Tibial nerve (tissue), 4 donors: Measurements from ENCODE around the gene ARID3A. TPM values are rescaled to one million over a fixed set of nuclear protein-coding genes. Genes with fewer than 3 reads are reported as not detected.
"Not testable (repeated sequence)": the region's sequence is repeated elsewhere in the genome, so short reads cannot be mapped to it uniquely, and the experiment has no call there.

Experiments used
- DNase-seq, 2 donors: peaks; one replicate each; pipeline ENCODE4 v3.0.0-alpha.2; 2019; ENCODE audit warnings: low spot score in 2 of 2
- H3K27ac ChIP-seq, 4 donors: fragments of 200-600 bp; sonication (generic) in 3 of 4; one replicate each; pipeline ENCODE4 v1.5.1; 2017 to 2019; ENCODE audit warnings: mild to moderate bottlenecking in 1 of 4
- H3K27me3 ChIP-seq, 2 donors: fragments of 200-600 bp; sonication (generic) in 1 of 2; one replicate each; pipeline versions ENCODE4 v1.5.1 to v1.6.0; 2017 to 2019
- H3K36me3 ChIP-seq, 3 donors: fragments of 200-600 bp; sonication (generic); one replicate each; pipeline ENCODE4 v1.5.1; 2018 to 2019
- H3K4me1 ChIP-seq, 4 donors: fragments of 200-600 bp; sonication (generic) in 3 of 4; one replicate each; pipeline ENCODE4 v1.5.1; 2017 to 2019
- H3K4me3 ChIP-seq, 4 donors: fragments of 200-600 bp; sonication (generic) in 3 of 4; one replicate each; pipeline ENCODE4 v1.5.1; 2017 to 2019; ENCODE audit warnings: mild to moderate bottlenecking in 1 of 4, moderate library complexity in 1 of 4
- H3K9me3 ChIP-seq, 4 donors: fragments of 200-600 bp; sonication (generic) in 3 of 4; one replicate each; pipeline ENCODE4 v1.5.1; 2017 to 2019
- CTCF ChIP-seq, 5 experiments: fragments of 200-600 bp in 3 of 5; fragments of 450-650 bp in 2 of 5; sonication (generic) in 3 of 5; IDR thresholded peaks; one replicate each; pipeline ENCODE4 v1.5.1; 2016 to 2019; ENCODE audit warnings: antibody characterized with exemption in 5 of 5, mild to moderate bottlenecking in 3 of 5, moderate library complexity in 2 of 5
- EP300 ChIP-seq, 2 donors: sonication (generic); formaldehyde crosslinking; IDR thresholded peaks; one replicate each; pipeline ENCODE4 v1.6.1; 2017; ENCODE audit warnings: antibody characterized with exemption in 2 of 2, mild to moderate bottlenecking in 1 of 2
- POLR2A ChIP-seq, 2 donors: fragments of 450-650 bp; IDR thresholded peaks; one replicate each; pipeline ENCODE4 v1.6.1; 2017; ENCODE audit warnings: antibody characterized with exemption in 2 of 2, mild to moderate bottlenecking in 2 of 2, moderate library complexity in 2 of 2
- WGBS, 2 donors: methylation state at CpG; one replicate each; pipeline ENCODE4 v1.1.5; 2018; 5-methylcytosine and 5-hydroxymethylcytosine counted together
- total RNA-seq, 4 donors: library from RNA; depleted of rRNA; stranded (reverse); fragments of >200 nt; gene quantifications; one replicate each; pipeline ENCODE4 v1.1.0, GENCODE V29; 2016

The ARID3A gene
- total RNA-seq, 4 donors from 2014 or later, result 8.1 to 15.3 (median 12.5) TPM

DNA sequence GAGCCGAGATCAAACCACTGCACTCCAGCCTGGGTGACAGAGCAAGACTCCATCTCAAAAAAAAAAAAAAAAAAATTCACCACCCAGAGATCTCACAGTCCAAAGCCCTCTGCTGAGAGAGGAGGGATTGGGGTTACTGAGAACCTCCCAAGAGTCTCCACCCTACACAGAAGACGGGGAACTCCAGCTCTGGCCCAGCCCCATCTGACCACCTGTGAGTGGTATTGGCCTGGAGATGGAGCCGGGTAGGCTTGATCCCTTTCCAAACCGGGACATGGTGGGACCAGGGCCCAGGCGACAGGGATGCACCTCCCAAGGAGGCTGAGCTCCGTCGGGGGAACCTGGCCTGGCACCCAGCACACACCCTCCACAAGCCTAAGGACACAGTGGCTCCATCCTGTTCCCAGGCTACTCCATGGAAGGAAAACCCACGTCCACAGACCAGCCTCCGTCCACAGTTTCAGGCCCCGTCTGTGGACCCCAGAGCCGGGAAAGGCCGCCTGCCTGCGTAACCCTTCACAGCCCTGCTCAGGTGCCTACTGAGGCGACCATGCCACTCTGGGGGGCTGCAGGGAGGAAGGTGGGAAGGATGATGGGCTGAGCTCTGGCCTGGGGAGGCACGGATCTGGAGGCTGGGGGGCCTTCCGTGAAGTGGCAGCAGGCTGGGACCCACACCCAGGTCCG lies 93.2 kb downstream of the ARID3A start:
- H3K9me3 ChIP-seq, result no peaks in the 10 kb centered on the region
- H3K27me3 ChIP-seq, result no peaks in the 10 kb centered on the region
- peaks cover 0 to 85% (median 61%) of the 10 kb centered on the region in 4 donors for H3K4me1 ChIP-seq
- TF ChIP-seq POLR2A (IDR thresholded peaks at IDR 0.05) (no peak), CTCF (IDR thresholded peaks at IDR 0.05) (no peak), EP300 (IDR thresholded peaks at IDR 0.05) (no peak)
- 36 to 40% methylated on average over 6 to 17 of the region's 17 CpGs for WGBS, 2 donors
- H3K36me3 ChIP-seq, result peaks cover 0 to 7% (median 0%) of the 10 kb centered on the region in 3 donors
- H3K4me3 ChIP-seq, result peak overlapping the region in 3 of 4 donors; percentile 69 to 95 (median 84)
- H3K27ac ChIP-seq, result peak overlapping the region in 3 of 4 donors; percentile 47 to 96 (median 96)
- no peak for DNase-seq

- TF ChIP-seq EP300 (IDR thresholded peaks at IDR 0.05) (no peak), CTCF (IDR thresholded peaks at IDR 0.05) (no peak), POLR2A (IDR thresholded peaks at IDR 0.05) (no peak)
- H3K4me1 ChIP-seq, result peaks cover 0 to 80% (median 61%) of the 10 kb centered on the region in 4 donors
- H3K9me3 ChIP-seq, result no peaks in the 10 kb centered on the region
- peak overlapping the region; percentile 47 to 96 (median 93) for H3K27ac ChIP-seq
- no peaks in the 10 kb centered on the region for H3K27me3 ChIP-seq
- H3K36me3 ChIP-seq, result peaks cover 0 to 2% (median 0%) of the 10 kb centered on the region in 3 donors
- 69 to 77% methylated on average over 11 to 13 of the region's 18 CpGs for WGBS, 2 donors
- no peak for DNase-seq
- H3K4me3 ChIP-seq, result peak overlapping the region; percentile 69 to 98 (median 90)
Measured at GRCh38 chr19:1019616-1019961, 93.8 kb downstream of the ARID3A start.

- Histone ChIP-seq H3K4me3 (peak overlapping the region; percentile 69 to 98 (median 90)), H3K27ac (peak overlapping the region; percentile 90 to 96 (median 94)), H3K4me1 (peaks cover 0 to 73% (median 56%) of the 10 kb centered on the region in 4 donors), H3K36me3 (no peaks in the 10 kb centered on the region), H3K9me3 (no peaks in the 10 kb centered on the region), H3K27me3 (no peaks in the 10 kb centered on the region)
- TF ChIP-seq EP300 (IDR thresholded peaks at IDR 0.05), result no peak
- no peak for TF ChIP-seq POLR2A (IDR thresholded peaks at IDR 0.05)
- TF ChIP-seq CTCF (IDR thresholded peaks at IDR 0.05), result no peak
- no peak for DNase-seq
- WGBS, 2 donors, result 2% methylated on average over 31 to 60 of the region's 60 CpGs
Measured at GRCh38 chr19:1019980-1020867, 94.4 kb downstream of the ARID3A start.

DNA sequence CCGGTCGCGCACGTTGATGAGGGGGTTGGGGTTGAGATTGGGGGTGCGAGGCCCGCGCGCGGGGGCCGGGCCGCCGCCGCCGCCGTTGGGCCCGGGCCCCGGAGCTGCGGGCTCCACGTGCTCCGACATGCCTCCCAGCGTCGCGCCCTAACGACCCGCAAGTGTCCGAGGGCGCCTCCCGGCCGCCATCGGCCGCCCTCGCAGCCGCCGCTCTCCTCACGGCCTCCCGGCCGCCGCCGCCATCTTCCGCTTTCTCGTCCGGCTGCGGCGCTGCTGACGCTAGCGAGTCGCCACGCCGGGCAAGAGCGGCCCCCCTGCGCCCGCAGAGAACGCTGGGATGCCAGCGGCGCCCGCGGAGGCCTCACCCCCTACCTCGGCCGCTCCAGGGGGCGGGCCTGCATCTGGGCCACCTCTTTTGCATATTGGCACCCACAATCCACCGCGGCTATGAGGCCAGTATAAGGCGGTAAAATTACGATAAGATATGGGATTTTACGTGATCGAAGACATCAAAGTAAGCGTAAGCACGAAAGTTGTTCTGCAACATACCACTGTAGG lies 95.1 kb downstream of the ARID3A start, which contains the start of gene TMEM259:
TMEM259 (minus strand) TSS at position 256 of the 558 bp plus-strand sequence; CDS start at position 129, 127 bp downstream.
- TF ChIP-seq POLR2A (IDR thresholded peaks at IDR 0.05) (peak in 1 of 2 donors; percentile 78), EP300 (IDR thresholded peaks at IDR 0.05) (no peak), CTCF (IDR thresholded peaks at IDR 0.05) (peak in 1 of 5 experiments; percentile 28)
- Histone ChIP-seq H3K27me3 (peaks cover 0 to 5% of the 10 kb centered on the region in 2 donors), H3K4me1 (peaks cover 0 to 71% (median 50%) of the 10 kb centered on the region in 4 donors), H3K4me3 (peak within 1 kb of the TSS; percentile 69 to 98 (median 90)), H3K9me3 (no peaks in the 10 kb centered on the region), H3K36me3 (no peaks in the 10 kb centered on the region), H3K27ac (peak within 1 kb of the TSS; percentile 90 to 96 (median 94))
- 0 to 1% methylated on average over 39 to 52 of the region's 68 CpGs for WGBS, 2 donors
- DNase-seq, result peak; percentile 96 to 98

DNA sequence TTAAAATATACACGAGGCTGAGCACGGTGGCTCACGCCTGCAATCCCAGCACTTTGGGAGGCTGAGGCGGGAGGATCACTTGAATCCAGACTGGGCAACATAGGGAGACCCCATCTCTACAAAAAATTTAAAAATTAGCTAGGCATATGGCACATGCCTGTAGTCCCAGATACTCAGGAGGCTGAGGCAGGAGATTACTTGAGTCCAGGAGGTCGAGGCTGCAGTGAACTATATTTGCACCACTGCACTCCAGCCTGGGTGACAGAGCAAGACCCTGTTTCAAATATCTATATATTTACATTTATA lies 98.0 kb downstream of the ARID3A start:
- Histone ChIP-seq H3K27me3 (peaks cover 0 to 25% of the 10 kb centered on the region in 2 donors), H3K4me1 (peaks cover 0 to 69% (median 29%) of the 10 kb centered on the region in 4 donors)
- not testable (repeated sequence) for H3K9me3 ChIP-seq, H3K27ac ChIP-seq, DNase-seq, H3K36me3 ChIP-seq, H3K4me3 ChIP-seq
- 89 to 90% methylated on average over 5 of the region's 5 CpGs for WGBS, 2 donors

- H3K9me3 ChIP-seq, H3K36me3 ChIP-seq, H3K27ac ChIP-seq, DNase-seq, H3K4me3 ChIP-seq: not testable (repeated sequence)
- peaks cover 0 to 68% (median 18%) of the 10 kb centered on the region in 4 donors for H3K4me1 ChIP-seq
- H3K27me3 ChIP-seq, result peaks cover 0 to 25% of the 10 kb centered on the region in 2 donors
- 90 to 95% methylated on average over 6 of the region's 6 CpGs for WGBS, 2 donors
Measured at GRCh38 chr19:1025080-1025479, 99.2 kb downstream of the ARID3A start.
